BLaER1 (cell line): ENCODE measurements around the gene DHRS13.
"Not testable (repeated sequence)": the region's sequence is repeated elsewhere in the genome, so short reads cannot be mapped to it uniquely, and the experiment has no call there.

Source experiments
- H3K27ac ChIP-seq: shearing (Covaris generic); formaldehyde crosslinking; 2 replicates; pipeline ENCODE4 v1.8.1; 2022
- H3K27me3 ChIP-seq: shearing (Covaris generic); formaldehyde crosslinking; 2 replicates; pipeline ENCODE4 v1.8.1; 2022
- H3K36me3 ChIP-seq: shearing (Covaris generic); formaldehyde crosslinking; 2 replicates; pipeline ENCODE4 v1.8.1; 2022
- H3K4me1 ChIP-seq: shearing (Covaris generic); formaldehyde crosslinking; 2 replicates; pipeline ENCODE4 v1.8.1; 2022
- H3K4me2 ChIP-seq: shearing (Covaris generic); formaldehyde crosslinking; 2 replicates; pipeline ENCODE4 v1.8.1; 2022
- H3K4me3 ChIP-seq: shearing (Covaris generic); formaldehyde crosslinking; 2 replicates; pipeline ENCODE4 v1.8.1; 2022
- H3K9ac ChIP-seq: shearing (Covaris generic); formaldehyde crosslinking; 2 replicates; pipeline ENCODE4 v1.8.1; 2022
- H3K9me3 ChIP-seq: shearing (Covaris generic); formaldehyde crosslinking; 2 replicates; pipeline ENCODE4 v1.8.1; 2022
- H4K20me1 ChIP-seq: shearing (Covaris generic); formaldehyde crosslinking; 2 replicates; pipeline ENCODE4 v1.8.1; 2022
- Cebpa-rat ChIP-seq: shearing (Covaris generic); IDR thresholded peaks from 2 replicates; pipeline ENCODE4 v1.8.1; 2022

Gene DHRS13

DNA sequence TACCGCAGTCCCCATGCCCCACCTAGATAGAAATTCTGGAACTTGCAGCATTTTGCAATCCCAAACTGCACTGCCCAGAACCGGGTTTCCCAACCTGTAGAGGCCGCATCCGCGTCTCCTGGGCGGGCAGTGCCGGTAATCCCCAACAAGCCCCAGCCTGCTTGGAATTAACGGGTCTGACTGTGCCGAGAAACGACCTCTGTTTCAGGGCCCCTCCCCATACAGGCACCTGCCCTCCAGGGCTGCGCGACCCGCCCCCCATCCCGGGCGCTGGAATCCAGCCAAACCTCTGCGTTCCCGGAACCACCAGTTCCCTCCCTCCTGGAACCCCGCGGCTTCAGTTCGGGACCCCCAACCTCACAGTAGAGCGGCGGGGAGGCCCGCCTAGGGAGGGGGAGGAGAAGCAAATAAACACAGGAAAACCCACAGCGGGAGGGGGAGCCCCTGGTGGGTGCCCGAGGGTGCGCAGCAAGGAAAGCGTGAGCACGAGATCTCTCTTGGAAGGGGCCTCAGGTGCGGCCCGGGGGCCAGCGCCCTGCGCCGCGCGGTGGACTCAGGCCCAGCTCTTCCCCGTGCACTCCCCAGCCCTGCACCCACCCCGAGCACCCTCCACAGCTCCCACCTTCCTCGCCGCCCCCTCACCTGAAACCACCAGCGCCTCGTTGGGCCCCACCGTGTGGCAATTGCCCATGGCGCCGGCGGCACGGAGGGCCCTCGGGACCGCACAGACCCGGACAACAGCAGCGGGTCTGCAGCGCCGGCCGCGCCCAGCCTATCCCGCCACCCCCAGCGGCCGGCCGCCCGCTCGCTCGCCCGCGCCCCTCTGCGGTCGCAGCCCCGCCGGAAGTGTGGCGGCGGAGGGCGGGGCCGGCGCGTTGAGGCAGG is 5.8 kb downstream of the DHRS13 start, which contains the start of gene FLOT2:
Gene FLOT2 (minus strand): TSS at position 850 of the 885 bp plus-strand sequence. CDS start 159 bp downstream, at position 691.
- Histone ChIP-seq H3K9ac (peak within 1 kb of the TSS; percentile 86), H3K4me3 (peak within 1 kb of the TSS; percentile 79), H3K27ac (peak within 1 kb of the TSS; percentile 85), H3K4me1 (peaks cover 79% of the 10 kb centered on the region), H3K36me3 (0 out of 2 replicates have a peak, but pooled peaks cover 16% of the 10 kb centered on the region), H3K27me3 (no peaks in the 10 kb centered on the region), H3K4me2 (peak within 1 kb of the TSS; percentile 91), H3K9me3 (no peaks in the 10 kb centered on the region), H4K20me1 (peaks cover 11% of the 10 kb centered on the region; the same call in 1 of the 2 replicates)
- TF ChIP-seq Cebpa-rat = no peak

DNA sequence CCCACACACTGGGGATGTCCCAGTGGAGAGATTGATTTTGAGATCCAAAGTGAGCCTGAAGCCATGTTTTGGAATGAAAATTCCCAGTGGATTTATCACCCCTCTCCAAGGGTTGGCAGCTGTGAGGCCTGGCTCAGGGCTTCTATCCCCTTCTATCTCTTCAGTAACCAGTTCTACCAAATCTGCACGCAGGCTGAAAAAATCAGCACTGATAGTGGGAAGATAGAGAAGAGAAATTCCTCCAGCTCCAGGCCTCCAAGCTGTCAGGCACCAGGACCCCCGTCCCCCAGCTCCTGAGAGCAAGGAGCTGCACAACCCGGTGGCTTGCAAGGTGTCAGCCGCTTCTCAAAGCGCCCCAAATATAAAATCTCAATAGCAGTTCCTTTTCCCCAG is 6.4 kb downstream of the DHRS13 start:
- Histone ChIP-seq H3K4me1 (peaks cover 79% of the 10 kb centered on the region), H3K9me3 (no peaks in the 10 kb centered on the region), H3K36me3 (0 out of 2 replicates have a peak, but pooled peaks cover 20% of the 10 kb centered on the region), H4K20me1 (peaks cover 11% of the 10 kb centered on the region; the same call in 1 of the 2 replicates), H3K27ac (peak overlapping the region; percentile 85), H3K4me3 (peak overlapping the region; percentile 79), H3K4me2 (peak overlapping the region; percentile 91), H3K9ac (peak overlapping the region; percentile 86), H3K27me3 (no peaks in the 10 kb centered on the region)
- no peak for TF ChIP-seq Cebpa-rat

DNA sequence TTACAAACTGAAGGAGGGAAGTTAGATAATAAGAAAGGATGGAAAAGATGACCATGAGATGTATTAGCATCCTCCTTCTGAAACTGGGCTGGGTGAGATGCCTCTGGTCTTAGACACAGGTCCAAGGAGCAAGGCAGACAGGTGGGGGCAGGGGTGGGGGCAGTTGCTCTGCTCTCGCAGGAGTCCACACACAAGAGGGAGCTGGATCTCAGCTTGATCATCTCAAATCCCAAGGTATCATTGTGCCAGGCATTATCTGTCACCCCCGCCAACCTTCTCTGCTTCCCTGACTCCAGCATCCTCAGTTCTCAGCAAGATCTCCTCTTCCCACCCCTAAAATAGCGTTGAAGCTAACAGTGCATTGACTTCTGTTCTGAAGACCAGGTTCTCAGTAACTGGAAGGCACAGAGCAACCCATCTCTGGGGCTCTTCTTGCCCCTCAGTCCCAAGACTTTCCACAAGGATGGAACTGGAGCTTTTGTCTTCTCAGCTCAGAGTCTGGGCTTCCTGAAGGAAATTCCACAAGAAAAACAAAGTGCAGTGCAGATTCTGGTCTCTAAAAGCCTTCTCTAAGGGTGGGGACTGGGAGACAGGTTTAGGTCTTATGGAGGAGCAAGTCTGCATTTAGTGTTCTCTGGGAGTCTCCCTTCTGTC is 7.0 kb downstream of the DHRS13 start:
- H3K36me3 ChIP-seq = 0 out of 2 replicates have a peak, but pooled peaks cover 24% of the 10 kb centered on the region
- H3K27ac ChIP-seq = peak overlapping the region; percentile 85
- no peaks in the 10 kb centered on the region for H3K27me3 ChIP-seq
- peaks cover under 1% of the 10 kb centered on the region; the same call in 1 of the 2 replicates for H3K9me3 ChIP-seq
- peak overlapping the region; percentile 79 for H3K4me3 ChIP-seq
- peaks cover 79% of the 10 kb centered on the region for H3K4me1 ChIP-seq
- H3K4me2 ChIP-seq = peak overlapping the region; percentile 91
- H4K20me1 ChIP-seq = peaks cover 11% of the 10 kb centered on the region; the same call in 1 of the 2 replicates
- TF ChIP-seq Cebpa-rat = no peak
- peak overlapping the region; percentile 86 for H3K9ac ChIP-seq

DNA sequence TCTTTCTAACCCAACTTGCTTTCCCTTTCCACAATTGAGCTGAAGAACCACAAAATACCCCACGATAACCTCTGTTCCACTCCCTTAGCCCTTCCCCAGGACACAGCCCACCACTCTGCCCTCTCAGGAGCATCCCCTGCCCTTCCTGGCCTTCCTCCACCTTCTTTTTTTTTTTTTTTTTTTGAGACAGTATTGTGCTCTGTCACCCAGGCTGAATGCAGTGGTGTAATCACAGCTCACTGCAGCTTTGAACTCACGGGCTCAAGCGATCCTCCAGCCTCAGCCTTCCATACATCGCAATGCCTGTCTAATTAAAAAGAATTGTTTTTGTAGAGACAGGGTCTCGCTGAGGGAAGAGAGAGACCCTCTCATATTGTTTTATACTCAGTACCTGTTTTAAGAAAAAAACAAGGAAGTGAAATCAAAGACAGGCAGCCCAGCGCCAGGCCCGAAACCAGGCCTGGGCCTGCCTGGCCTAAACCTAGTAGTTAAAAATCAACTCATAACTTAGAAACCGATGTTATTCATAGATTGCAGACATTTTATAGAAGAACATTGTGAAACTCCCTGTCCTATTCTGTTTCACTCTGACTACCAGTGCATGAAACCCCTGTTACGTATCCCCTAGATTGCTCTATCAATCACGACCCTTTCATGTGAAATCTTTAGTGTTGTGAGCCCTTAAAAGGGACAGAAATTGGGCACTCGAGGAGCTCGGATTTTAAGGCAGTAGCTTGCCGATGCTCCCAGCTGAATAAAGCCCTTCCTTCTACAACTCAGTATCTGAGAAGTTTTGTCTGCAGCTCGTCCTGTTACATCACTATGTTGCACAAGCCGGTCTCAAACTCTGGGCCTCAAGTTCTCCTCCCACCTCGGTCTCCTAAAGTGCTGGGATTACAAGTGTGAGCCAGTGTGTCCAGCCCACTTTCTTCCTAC is 9.4 kb downstream of the DHRS13 start:
- Histone ChIP-seq H3K4me2 (peak overlapping the region; percentile 98), H3K4me3 (peak overlapping the region; percentile 50; the same call in 1 of the 2 replicates), H3K9ac (peak overlapping the region; percentile 78), H3K27ac (peak overlapping the region; percentile 87), H4K20me1 (peaks cover 23% of the 10 kb centered on the region), H3K4me1 (peaks cover 93% of the 10 kb centered on the region), H3K36me3 (0 out of 2 replicates have a peak, but pooled peaks cover 13% of the 10 kb centered on the region)
- not testable (repeated sequence) for H3K9me3 ChIP-seq, H3K27me3 ChIP-seq

DNA sequence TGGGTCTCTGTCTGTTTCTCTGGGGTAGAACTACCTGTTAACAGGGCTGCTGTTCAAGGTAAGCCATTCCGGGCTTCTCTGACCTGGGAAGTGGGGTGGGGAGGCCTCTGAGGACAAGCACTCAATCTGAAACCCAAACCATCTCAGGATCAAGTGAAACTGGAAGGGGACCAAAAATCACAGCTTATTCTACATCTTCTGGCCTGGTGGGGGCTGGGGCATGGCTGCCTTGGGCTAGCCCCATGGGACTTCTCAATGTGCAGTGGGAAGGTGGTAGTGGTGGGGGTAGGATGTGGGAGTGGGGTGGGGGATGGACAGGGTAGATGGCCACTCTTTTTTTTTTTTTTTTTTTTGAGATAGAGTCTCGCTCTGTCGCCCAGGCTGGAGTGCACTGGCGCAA is 10.9 kb downstream of the DHRS13 start:
- H3K4me1 ChIP-seq = peaks cover 98% of the 10 kb centered on the region
- H3K27me3 ChIP-seq = no peaks in the 10 kb centered on the region
- peak overlapping the region; percentile 87; the same call in 1 of the 2 replicates for H3K27ac ChIP-seq
- H3K9ac ChIP-seq = no peak overlapping the region
- peaks cover 22% of the 10 kb centered on the region; the same call in 1 of the 2 replicates for H3K36me3 ChIP-seq
- H4K20me1 ChIP-seq = peaks cover 37% of the 10 kb centered on the region
- H3K4me2 ChIP-seq = peak overlapping the region; percentile 98
- TF ChIP-seq Cebpa-rat = no peak
- peaks cover 3% of the 10 kb centered on the region; the same call in 1 of the 2 replicates for H3K9me3 ChIP-seq
- H3K4me3 ChIP-seq = no peak overlapping the region

DNA sequence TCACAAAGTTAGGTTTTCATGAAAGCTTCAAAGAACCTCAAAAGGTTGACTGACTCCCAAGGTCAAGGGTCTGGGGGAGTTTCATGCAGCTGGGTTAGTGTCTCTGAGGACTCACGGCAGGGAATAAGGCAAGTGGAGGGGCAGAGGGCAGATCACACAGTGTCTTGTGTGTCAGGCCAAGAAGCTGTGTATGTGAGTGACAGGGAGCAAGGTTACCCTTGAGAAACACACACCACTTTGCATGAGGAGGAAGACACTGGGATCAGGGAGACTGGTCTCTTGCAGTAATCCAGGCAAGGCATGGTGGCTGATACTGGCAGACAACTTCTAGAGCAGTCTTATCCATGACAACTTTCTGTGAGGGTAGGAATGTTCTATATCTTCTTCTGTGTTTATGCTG is 11.7 kb downstream of the DHRS13 start:
- peak overlapping the region; percentile 98 for H3K4me2 ChIP-seq
- H3K27ac ChIP-seq = no peak overlapping the region
- peaks cover 29% of the 10 kb centered on the region; the same call in 1 of the 2 replicates for H3K36me3 ChIP-seq

DNA sequence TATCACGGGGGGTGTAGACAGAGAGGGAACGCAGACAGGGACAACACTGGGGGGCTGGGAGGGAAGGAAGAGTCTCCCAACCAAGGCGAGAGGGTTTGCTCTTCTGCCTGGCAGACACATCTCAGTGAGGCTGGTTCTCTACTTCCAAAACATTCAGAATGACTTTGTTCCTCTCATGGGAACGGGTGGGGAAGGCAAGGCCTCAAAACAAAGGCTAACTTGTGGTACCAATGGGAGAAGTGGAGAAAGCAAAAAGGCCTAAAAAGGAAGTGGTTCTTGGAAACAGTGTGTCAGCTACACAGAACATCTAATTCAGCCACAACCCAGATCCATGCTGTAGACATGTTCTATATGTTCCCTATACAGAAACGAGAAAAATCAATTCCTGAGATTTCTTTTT is 12.9 kb downstream of the DHRS13 start:
- Histone ChIP-seq H3K27me3 (no peaks in the 10 kb centered on the region), H3K4me2 (peak overlapping the region; percentile 98), H3K9me3 (peaks cover 3% of the 10 kb centered on the region; the same call in 1 of the 2 replicates), H3K27ac (no peak overlapping the region), H3K4me3 (no peak overlapping the region), H3K36me3 (peaks cover 41% of the 10 kb centered on the region; the same call in 1 of the 2 replicates), H3K4me1 (peaks cover 99% of the 10 kb centered on the region), H3K9ac (no peak overlapping the region), H4K20me1 (peaks cover 46% of the 10 kb centered on the region)
- TF ChIP-seq Cebpa-rat = no peak

More for the DNA sequence above, 11.7 kb downstream of the DHRS13 start:
- Histone ChIP-seq H3K27me3 (no peaks in the 10 kb centered on the region), H3K9ac (no peak overlapping the region), H3K9me3 (peaks cover 3% of the 10 kb centered on the region; the same call in 1 of the 2 replicates), H3K4me1 (peaks cover 99% of the 10 kb centered on the region), H3K4me3 (no peak overlapping the region), H4K20me1 (peaks cover 39% of the 10 kb centered on the region)
- no peak for TF ChIP-seq Cebpa-rat

DNA sequence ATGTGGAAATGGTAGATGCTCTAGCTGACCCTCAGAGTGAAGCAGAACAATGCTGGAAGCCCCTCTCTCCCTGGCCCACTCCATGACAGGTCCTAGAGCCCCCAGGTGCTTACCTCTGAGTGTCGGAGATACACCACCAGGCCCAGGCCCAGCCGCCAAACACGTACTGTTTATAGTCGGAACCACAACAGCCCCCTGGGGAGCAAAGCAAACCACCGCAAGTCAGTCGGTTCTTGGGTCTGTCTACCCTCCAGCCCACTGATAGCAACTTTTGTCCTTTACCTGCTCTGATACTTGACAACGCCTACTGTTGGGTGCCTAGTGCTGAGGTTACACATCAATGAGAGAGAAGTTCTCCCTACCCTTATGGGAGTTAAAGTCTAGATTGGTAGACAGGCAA is 14.0 kb downstream of the DHRS13 start:
- H3K4me1 ChIP-seq = peaks cover 97% of the 10 kb centered on the region
- no peak overlapping the region for H3K9ac ChIP-seq
- peaks cover 3% of the 10 kb centered on the region; the same call in 1 of the 2 replicates for H3K9me3 ChIP-seq
- no peaks in the 10 kb centered on the region for H3K27me3 ChIP-seq
- no peak overlapping the region for H3K27ac ChIP-seq
- H3K4me2 ChIP-seq = peak overlapping the region; percentile 98
- peaks cover 56% of the 10 kb centered on the region for H4K20me1 ChIP-seq
- no peak overlapping the region for H3K4me3 ChIP-seq
- TF ChIP-seq Cebpa-rat = no peak
- H3K36me3 ChIP-seq = peaks cover 52% of the 10 kb centered on the region
